ENCODE data around the gene MAST2. TPM values are rescaled to one million over a fixed set of nuclear protein-coding genes. Genes with fewer than 3 reads are reported as not detected.

The MAST2 gene
- total RNA-seq, 1 experiment from 2014 or later = 37.2 TPM

GRCh38 chr1:45914836-45915235 is 111.4 kb downstream of the MAST2 start:
- peaks cover 32% of the 10 kb centered on the region for H3K4me1 Mint-ChIP-seq
- ChIA-PET CTCF (interaction anchor here (0.6 to 0.7 kb wide), 2 partner anchors 10 to 33 kb away, joined by 4 read pairs; no protein-coding TSS in a partner anchor), POLR2A (no interaction called here)
- no peak overlapping the region for H3K4me3 Mint-ChIP-seq
- DNase-seq (ENCODE audit: low spot score) = no peak
- TF ChIP-seq STAT6 (CRISPR knock-in tag; conservative IDR thresholded peaks at IDR 0.05; ENCODE audit: low read depth) (no peak), ATF6 (CRISPR knock-in tag; IDR thresholded peaks at IDR 0.05) (no peak), MLX (CRISPR knock-in tag; IDR thresholded peaks at IDR 0.05) (no peak), SMAD3 (CRISPR knock-in tag; IDR thresholded peaks at IDR 0.05; ENCODE audit: borderline replicate concordance) (no peak), ZNF416 (CRISPR knock-in tag; IDR thresholded peaks at IDR 0.05) (no peak), E2F5 (CRISPR knock-in tag; IDR thresholded peaks at IDR 0.05) (no peak), ZSCAN18 (CRISPR knock-in tag; IDR thresholded peaks at IDR 0.05) (no peak), USF2 (CRISPR knock-in tag; IDR thresholded peaks at IDR 0.05) (no peak), E2F4 (CRISPR knock-in tag; IDR thresholded peaks at IDR 0.05; ENCODE audit: borderline replicate concordance, low read depth) (no peak), USF1 (CRISPR knock-in tag; IDR thresholded peaks at IDR 0.05) (no peak), NR3C1 (CRISPR knock-in tag; conservative IDR thresholded peaks at IDR 0.05; ENCODE audit: low read depth) (no peak)
- no peak for ATAC-seq
- no peaks in the 10 kb centered on the region for H3K36me3 Mint-ChIP-seq
- no peaks in the 10 kb centered on the region for H3K27me3 Mint-ChIP-seq (ENCODE audit: low read depth)
- H3K27ac Mint-ChIP-seq = no peak overlapping the region
- no peaks in the 10 kb centered on the region for H3K9me3 Mint-ChIP-seq

GRCh38 chr1:45922374-45922773 is 119.0 kb downstream of the MAST2 start:
- no peak for TF ChIP-seq IRF2 (CRISPR knock-in tag; IDR thresholded peaks at IDR 0.05; ENCODE audit: borderline replicate concordance, low read depth)
- no peak for TF ChIP-seq ATF3 (CRISPR knock-in tag; conservative IDR thresholded peaks at IDR 0.05)
- H3K27ac Mint-ChIP-seq = no peak overlapping the region
- no peaks in the 10 kb centered on the region for H3K36me3 Mint-ChIP-seq
- no peaks in the 10 kb centered on the region for H3K27me3 Mint-ChIP-seq (ENCODE audit: low read depth)
- H3K9me3 Mint-ChIP-seq = no peaks in the 10 kb centered on the region
- ChIA-PET CTCF (no interaction called here), POLR2A (interaction anchor here (0.6 kb wide), 1 partner anchor 140 kb away, joined by 4 read pairs; no protein-coding TSS in a partner anchor)
- no peak overlapping the region for H3K4me3 Mint-ChIP-seq
- ATAC-seq (no peak), DNase-seq (ENCODE audit: low spot score) (no peak)
- H3K4me1 Mint-ChIP-seq = peaks cover 46% of the 10 kb centered on the region
